MM.1S (cell line): ENCODE data around the gene GCNT3.

Source experiments
- DNase-seq: peaks from one replicate; pipeline ENCODE4 v3.0.0-alpha.2; 2015
- H2AFZ ChIP-seq: fragments of 300-600 bp; sonication (generic); 2 replicates; pipeline ENCODE4 v1.6.0; 2016; ENCODE audit warnings: antibody characterized with exemption, low read length
- H3F3A ChIP-seq: fragments of 300-600 bp; sonication (generic); 2 replicates; pipeline ENCODE4 v1.6.1; 2016; ENCODE audit warnings: mild to moderate bottlenecking, antibody characterized with exemption, low read length, moderate library complexity, mixed read lengths; ENCODE audit not compliant: insufficient read depth
- H3K27ac ChIP-seq: fragments of 300-600 bp; sonication (generic); 2 replicates; pipeline ENCODE4 v1.5.1; 2016; ENCODE audit warnings: mild to moderate bottlenecking, low read length
- H3K27me3 ChIP-seq: fragments of 300-600 bp; sonication (generic); replicated peaks from 2 replicates; pipeline ENCODE4 v1.6.0; 2016; ENCODE audit warnings: low read length; ENCODE audit not compliant: insufficient read depth
- H3K36me3 ChIP-seq: fragments of 300-600 bp; sonication (generic); replicated peaks from 2 replicates; pipeline ENCODE4 v1.6.1; 2016; ENCODE audit warnings: mild to moderate bottlenecking, low read length, mixed read lengths; ENCODE audit not compliant: insufficient read depth
- H3K4me1 ChIP-seq: fragments of 300-600 bp; sonication (generic); 2 replicates; pipeline ENCODE4 v1.6.1; 2016; ENCODE audit warnings: low read length, mixed read lengths
- H3K4me2 ChIP-seq: fragments of 300-600 bp; sonication (generic); 2 replicates; pipeline ENCODE4 v1.6.0; 2016; ENCODE audit warnings: low read depth, low read length
- H3K4me3 ChIP-seq: fragments of 300-600 bp; sonication (generic); 2 replicates; pipeline ENCODE4 v1.5.1; 2016; ENCODE audit warnings: low read length, mixed read lengths
- H3K79me2 ChIP-seq: fragments of 300-600 bp; sonication (generic); 2 replicates; pipeline ENCODE4 v1.6.1; 2016; ENCODE audit warnings: mixed run types, low read length, mixed read lengths
- H3K9ac ChIP-seq: fragments of 300-600 bp; sonication (generic); 2 replicates; pipeline ENCODE4 v1.6.1; 2016; ENCODE audit warnings: low read length, mixed read lengths
- H3K9me2 ChIP-seq: fragments of 300-600 bp; sonication (generic); replicated peaks from 2 replicates; pipeline ENCODE4 v1.6.1; 2016; ENCODE audit warnings: mild to moderate bottlenecking, low read length, mixed read lengths; ENCODE audit not compliant: insufficient read depth
- H3K9me3 ChIP-seq: fragments of 300-600 bp; sonication (generic); replicated peaks from 2 replicates; pipeline ENCODE4 v1.6.1; 2016; ENCODE audit warnings: mild to moderate bottlenecking, low read length, mixed read lengths; ENCODE audit not compliant: insufficient read depth
- H4K20me1 ChIP-seq: fragments of 300-600 bp; sonication (generic); 2 replicates; pipeline ENCODE4 v1.6.1; 2016; ENCODE audit warnings: mild to moderate bottlenecking, low read length, moderate library complexity, mixed read lengths; ENCODE audit not compliant: insufficient read depth
- EZH2 ChIP-seq: fragments of 300-600 bp; sonication (generic); optimal IDR thresholded peaks from 2 replicates; pipeline ENCODE3; 2017; ENCODE audit warnings: low read depth, mild to moderate bottlenecking, antibody characterized with exemption, low read length, mixed read lengths
- EZH2phosphoT487 ChIP-seq: fragments of 300-600 bp; sonication (generic); IDR thresholded peaks from 2 replicates; pipeline ENCODE4 v1.6.1; 2018; ENCODE audit warnings: antibody characterized with exemption, low read length
- TF ChIP-seq, protein P1 (sequence below): fragments of 300-600 bp; sonication (generic); IDR thresholded peaks from 2 replicates; pipeline ENCODE4 v1.5.1; 2016; ENCODE audit warnings: antibody characterized with exemption, low read length, mixed read lengths

The GCNT3 gene

DNA sequence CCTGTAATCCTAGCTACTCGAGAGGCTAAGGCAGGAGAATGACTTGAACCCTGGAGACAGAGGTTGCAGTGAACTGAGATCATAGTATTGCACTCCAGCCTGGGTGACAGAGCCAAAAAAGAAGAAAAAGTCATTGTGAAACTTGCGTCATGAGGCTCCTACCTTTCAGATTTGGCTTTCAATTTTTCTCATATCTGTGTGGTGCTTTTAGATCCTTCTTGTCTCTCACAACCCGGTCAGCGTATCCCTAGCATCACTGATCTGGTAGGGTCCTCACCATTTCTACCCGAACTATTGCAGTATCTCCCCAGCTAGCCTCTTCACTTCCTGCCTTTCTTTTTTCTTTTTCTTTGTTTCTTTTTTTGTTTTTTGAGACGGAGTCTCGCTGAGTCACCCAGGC, 21.6 kb upstream of the GCNT3 start:
- H3K79me2 ChIP-seq: no peaks in the 10 kb centered on the region
- H4K20me1 ChIP-seq: no peaks in the 10 kb centered on the region
- H3K27ac ChIP-seq: no peak overlapping the region
- no peak overlapping the region for H2AFZ ChIP-seq
- H3K4me3 ChIP-seq: no peak overlapping the region
- DNase-seq: no peak
- no peaks in the 10 kb centered on the region for H3F3A ChIP-seq
- no peaks in the 10 kb centered on the region for H3K27me3 ChIP-seq
- no peak overlapping the region for H3K9ac ChIP-seq
- TF ChIP-seq EZH2phosphoT487 (no peak), EZH2 (no peak)
- TF ChIP-seq, protein P1, sequence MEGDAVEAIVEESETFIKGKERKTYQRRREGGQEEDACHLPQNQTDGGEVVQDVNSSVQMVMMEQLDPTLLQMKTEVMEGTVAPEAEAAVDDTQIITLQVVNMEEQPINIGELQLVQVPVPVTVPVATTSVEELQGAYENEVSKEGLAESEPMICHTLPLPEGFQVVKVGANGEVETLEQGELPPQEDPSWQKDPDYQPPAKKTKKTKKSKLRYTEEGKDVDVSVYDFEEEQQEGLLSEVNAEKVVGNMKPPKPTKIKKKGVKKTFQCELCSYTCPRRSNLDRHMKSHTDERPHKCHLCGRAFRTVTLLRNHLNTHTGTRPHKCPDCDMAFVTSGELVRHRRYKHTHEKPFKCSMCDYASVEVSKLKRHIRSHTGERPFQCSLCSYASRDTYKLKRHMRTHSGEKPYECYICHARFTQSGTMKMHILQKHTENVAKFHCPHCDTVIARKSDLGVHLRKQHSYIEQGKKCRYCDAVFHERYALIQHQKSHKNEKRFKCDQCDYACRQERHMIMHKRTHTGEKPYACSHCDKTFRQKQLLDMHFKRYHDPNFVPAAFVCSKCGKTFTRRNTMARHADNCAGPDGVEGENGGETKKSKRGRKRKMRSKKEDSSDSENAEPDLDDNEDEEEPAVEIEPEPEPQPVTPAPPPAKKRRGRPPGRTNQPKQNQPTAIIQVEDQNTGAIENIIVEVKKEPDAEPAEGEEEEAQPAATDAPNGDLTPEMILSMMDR: no peak
- H3K9me2 ChIP-seq: no peaks in the 10 kb centered on the region
- no peaks in the 10 kb centered on the region for H3K9me3 ChIP-seq
- no peaks in the 10 kb centered on the region for H3K4me1 ChIP-seq
- no peak overlapping the region for H3K4me2 ChIP-seq
- no peaks in the 10 kb centered on the region for H3K36me3 ChIP-seq

DNA sequence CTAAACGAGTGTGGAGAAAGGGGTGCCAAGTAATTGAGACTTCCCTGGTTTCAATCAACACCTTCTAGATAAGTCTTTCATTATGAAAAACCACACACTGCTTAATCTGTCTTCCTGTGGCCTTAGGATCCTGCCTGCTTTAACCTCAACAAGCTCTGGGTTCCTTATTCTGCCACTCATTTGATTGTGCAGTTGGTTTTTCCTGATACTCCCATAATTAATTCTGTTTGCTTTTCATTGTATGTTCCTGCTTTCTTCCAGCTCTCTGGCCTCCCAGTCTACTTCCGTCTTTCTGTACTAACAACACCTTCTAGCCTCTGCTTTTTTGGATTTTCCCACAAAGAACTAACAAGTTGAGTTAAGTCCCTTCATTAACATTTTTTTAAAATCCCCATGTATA, 20.2 kb upstream of the GCNT3 start:
- Histone ChIP-seq H3K27me3 (no peaks in the 10 kb centered on the region), H2AFZ (no peak overlapping the region), H3K4me3 (no peak overlapping the region), H3K9me3 (no peaks in the 10 kb centered on the region), H3F3A (no peaks in the 10 kb centered on the region), H3K36me3 (no peaks in the 10 kb centered on the region), H4K20me1 (no peaks in the 10 kb centered on the region), H3K79me2 (no peaks in the 10 kb centered on the region), H3K4me1 (no peaks in the 10 kb centered on the region), H3K27ac (no peak overlapping the region), H3K9me2 (no peaks in the 10 kb centered on the region), H3K9ac (no peak overlapping the region), H3K4me2 (no peak overlapping the region)
- TF ChIP-seq EZH2 (no peak), EZH2phosphoT487 (no peak)
- TF ChIP-seq, protein P1: no peak
- DNase-seq: no peak

DNA sequence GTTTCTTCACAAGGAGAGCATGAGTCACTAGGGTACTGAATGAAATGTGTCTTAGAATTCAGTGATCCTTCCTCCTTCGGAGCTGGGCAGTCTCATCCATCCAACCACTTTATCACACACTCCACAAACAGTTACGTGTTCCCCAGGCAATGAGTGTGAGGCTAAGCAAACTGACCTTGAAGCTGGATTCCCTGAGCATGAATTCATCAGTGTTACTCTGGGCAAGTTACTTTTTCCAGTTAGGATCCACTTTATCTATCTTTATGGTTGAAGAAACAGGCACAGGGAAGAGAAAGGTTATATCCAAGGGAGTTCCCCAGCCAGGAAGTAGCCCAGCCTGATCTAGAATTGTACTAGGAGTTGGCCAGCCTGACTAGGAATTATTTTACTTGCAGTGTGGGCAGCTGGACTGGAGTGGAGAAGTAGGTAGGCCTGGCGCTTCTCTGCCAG, 17.1 kb upstream of the GCNT3 start:
- TF ChIP-seq, protein P1: no peak
- TF ChIP-seq EZH2phosphoT487 (no peak), EZH2 (no peak)
- DNase-seq: no peak
- H2AFZ ChIP-seq: no peak overlapping the region

DNA sequence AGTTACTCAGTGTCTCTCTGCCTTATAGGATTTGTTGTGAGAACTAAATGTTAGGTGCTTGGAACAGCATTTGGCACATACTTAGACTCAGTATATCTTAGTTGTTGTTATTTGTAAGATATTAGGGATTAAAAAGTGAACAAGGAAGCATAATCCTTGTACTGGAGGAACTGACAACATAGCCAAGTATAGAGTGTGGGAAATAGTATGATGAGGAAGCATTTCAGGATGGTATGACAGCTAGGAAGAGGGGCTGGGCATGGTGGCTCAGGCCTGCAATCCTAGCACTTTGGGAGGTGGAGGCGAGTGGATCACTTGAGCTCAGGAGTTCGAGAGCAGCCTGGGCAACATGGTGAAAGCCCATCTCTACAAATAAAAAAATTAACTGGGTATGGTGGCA, 16.6 kb upstream of the GCNT3 start:
- no peaks in the 10 kb centered on the region for H3K9me3 ChIP-seq
- H3K9ac ChIP-seq: no peak overlapping the region
- H3K27me3 ChIP-seq: no peaks in the 10 kb centered on the region
- H3K36me3 ChIP-seq: no peaks in the 10 kb centered on the region
- no peak overlapping the region for H3K4me3 ChIP-seq
- H3K9me2 ChIP-seq: no peaks in the 10 kb centered on the region
- TF ChIP-seq EZH2 (no peak), EZH2phosphoT487 (no peak)
- TF ChIP-seq, protein P1: no peak
- H3K79me2 ChIP-seq: no peaks in the 10 kb centered on the region
- H3K27ac ChIP-seq: no peak overlapping the region
- no peaks in the 10 kb centered on the region for H3F3A ChIP-seq
- H3K4me1 ChIP-seq: no peaks in the 10 kb centered on the region
- DNase-seq: no peak
- H2AFZ ChIP-seq: no peak overlapping the region
- no peaks in the 10 kb centered on the region for H4K20me1 ChIP-seq
- H3K4me2 ChIP-seq: no peak overlapping the region

More for the DNA sequence above, 17.1 kb upstream of the GCNT3 start:
- Histone ChIP-seq H3K27me3 (no peaks in the 10 kb centered on the region), H3K79me2 (no peaks in the 10 kb centered on the region), H3F3A (no peaks in the 10 kb centered on the region), H4K20me1 (no peaks in the 10 kb centered on the region), H3K4me2 (no peak overlapping the region), H3K4me3 (no peak overlapping the region), H3K9me3 (no peaks in the 10 kb centered on the region), H3K9me2 (no peaks in the 10 kb centered on the region), H3K36me3 (no peaks in the 10 kb centered on the region), H3K27ac (no peak overlapping the region), H3K4me1 (no peaks in the 10 kb centered on the region), H3K9ac (no peak overlapping the region)
